Activated naive CD8-positive, alpha-beta T cell treated with anti-CD3 and anti-CD28 coated beads, Interleukin-2, amount 10 ng/mL, durations not matched to agents 7 days and 5 days (primary cell): ENCODE results near the gene PARD3. TPM values are rescaled to one million over a fixed set of nuclear protein-coding genes. Genes with fewer than 3 reads are reported as not detected.
"Not testable (repeated sequence)": the region's sequence is repeated elsewhere in the genome, so short reads cannot be mapped to it uniquely, and the experiment has no call there.

Source experiments
- ATAC-seq: fragments of 150-1000 bp; cut with Tn5 transposase; one replicate; pipeline ENCODE4 v1.10.0; 2021; ENCODE audit warnings: low read depth, moderate library complexity
- POLR2A ChIA-PET: fragments of 350-600 bp; sonication (Branson Sonifier 250); formaldehyde crosslinking; loops from one replicate; lab custom pipeline; 2021; ENCODE audit warnings: antibody characterized with exemption; lab: Charles Lee
- DNase-seq: peaks from one replicate; pipeline ENCODE4 v3.0.0; 2021
- H3K27ac Mint-ChIP-seq: one replicate; pipeline ENCODE4 v1.8.0; 2022; ENCODE audit warnings: mild to moderate bottlenecking, mixed read lengths
- H3K27me3 Mint-ChIP-seq: one replicate; pipeline ENCODE4 v1.8.0; 2022; ENCODE audit warnings: mild to moderate bottlenecking, moderate library complexity, mixed read lengths
- H3K36me3 Mint-ChIP-seq: one replicate; pipeline ENCODE4 v1.8.0; 2021; ENCODE audit warnings: mild to moderate bottlenecking, mixed read lengths
- H3K4me1 Mint-ChIP-seq: one replicate; pipeline ENCODE4 v1.8.0; 2021; ENCODE audit warnings: mixed read lengths
- H3K4me3 Mint-ChIP-seq: one replicate; pipeline ENCODE4 v1.8.0; 2022; ENCODE audit warnings: mild to moderate bottlenecking, moderate library complexity, mixed read lengths
- H3K9me3 Mint-ChIP-seq: one replicate; pipeline ENCODE4 v1.8.0; 2021; ENCODE audit warnings: mixed read lengths
- total RNA-seq, 2 experiments: library from RNA; stranded (reverse); gene quantifications; one replicate each; pipeline ENCODE4 v1.2.3, GENCODE V29; 2021

Gene PARD3
- total RNA-seq, 2 experiments from 2014 or later: 0.48 to 0.55 TPM

- Mint-ChIP-seq H3K27me3 (peaks cover 5% of the 10 kb centered on the region), H3K36me3 (no peaks in the 10 kb centered on the region), H3K9me3 (no peaks in the 10 kb centered on the region), H3K4me3 (no peak overlapping the region), H3K27ac (no peak overlapping the region), H3K4me1 (peaks cover 5% of the 10 kb centered on the region)
- no peak for ATAC-seq
- no peak for DNase-seq
- POLR2A ChIA-PET: no interaction called here
Measured at GRCh38 chr10:34762603-34763299, 52.3 kb downstream of the PARD3 start.

- H3K27ac Mint-ChIP-seq: no peak overlapping the region
- no peaks in the 10 kb centered on the region for H3K36me3 Mint-ChIP-seq
- ATAC-seq: no peak
- DNase-seq: no peak
- H3K27me3 Mint-ChIP-seq: peaks cover 5% of the 10 kb centered on the region
- H3K4me1 Mint-ChIP-seq: peaks cover 5% of the 10 kb centered on the region
- POLR2A ChIA-PET: no interaction called here
- no peak overlapping the region for H3K4me3 Mint-ChIP-seq
- H3K9me3 Mint-ChIP-seq: no peaks in the 10 kb centered on the region
Measured at GRCh38 chr10:34762156-34762555, 52.9 kb downstream of the PARD3 start.

- POLR2A ChIA-PET: no interaction called here
- H3K4me1 Mint-ChIP-seq: peaks cover 5% of the 10 kb centered on the region
- ATAC-seq: no peak
- no peaks in the 10 kb centered on the region for H3K9me3 Mint-ChIP-seq
- H3K27me3 Mint-ChIP-seq: peaks cover 5% of the 10 kb centered on the region
- H3K36me3 Mint-ChIP-seq: no peaks in the 10 kb centered on the region
- no peak overlapping the region for H3K4me3 Mint-ChIP-seq
- no peak for DNase-seq
- no peak overlapping the region for H3K27ac Mint-ChIP-seq
Measured at GRCh38 chr10:34761453-34761852, 53.6 kb downstream of the PARD3 start.

GRCh38 chr10:34760606-34761005 is 54.5 kb downstream of the PARD3 start:
- Mint-ChIP-seq H3K36me3 (no peaks in the 10 kb centered on the region), H3K4me1 (peaks cover 5% of the 10 kb centered on the region), H3K4me3 (no peak overlapping the region), H3K27me3 (peaks cover 5% of the 10 kb centered on the region), H3K9me3 (no peaks in the 10 kb centered on the region), H3K27ac (no peak overlapping the region)
- POLR2A ChIA-PET: no interaction called here
- DNase-seq (no peak), ATAC-seq (no peak)

- no peaks in the 10 kb centered on the region for H3K36me3 Mint-ChIP-seq
Measured at GRCh38 chr10:34759837-34760215, 55.3 kb downstream of the PARD3 start.

GRCh38 chr10:34759161-34759836 is 55.8 kb downstream of the PARD3 start:
- Mint-ChIP-seq H3K4me1 (peaks cover 5% of the 10 kb centered on the region), H3K36me3 (no peaks in the 10 kb centered on the region), H3K27me3 (peaks cover 5% of the 10 kb centered on the region), H3K27ac (no peak overlapping the region), H3K4me3 (no peak overlapping the region), H3K9me3 (no peaks in the 10 kb centered on the region)
- POLR2A ChIA-PET: no interaction called here
- ATAC-seq: no peak
- no peak for DNase-seq

More at GRCh38 chr10:34759837-34760215, 55.3 kb downstream of the PARD3 start:
- Mint-ChIP-seq H3K9me3 (no peaks in the 10 kb centered on the region), H3K27me3 (peaks cover 5% of the 10 kb centered on the region), H3K27ac (no peak overlapping the region), H3K4me3 (no peak overlapping the region), H3K4me1 (peaks cover 5% of the 10 kb centered on the region)
- POLR2A ChIA-PET: no interaction called here
- no peak for ATAC-seq
- DNase-seq: no peak

GRCh38 chr10:34758447-34758996 is 56.6 kb downstream of the PARD3 start:
- ATAC-seq (no peak), DNase-seq (no peak)
- Mint-ChIP-seq H3K9me3 (no peaks in the 10 kb centered on the region), H3K4me1 (peaks cover 5% of the 10 kb centered on the region), H3K27me3 (peaks cover 3% of the 10 kb centered on the region), H3K4me3 (no peak overlapping the region), H3K36me3 (no peaks in the 10 kb centered on the region), H3K27ac (no peak overlapping the region)
- POLR2A ChIA-PET: no interaction called here

- Mint-ChIP-seq H3K27ac (no peak overlapping the region), H3K36me3 (no peaks in the 10 kb centered on the region), H3K9me3 (no peaks in the 10 kb centered on the region), H3K4me1 (peaks cover 5% of the 10 kb centered on the region), H3K4me3 (no peak overlapping the region), H3K27me3 (peaks cover 3% of the 10 kb centered on the region)
- ATAC-seq: no peak
- POLR2A ChIA-PET: no interaction called here
- no peak for DNase-seq
Measured at GRCh38 chr10:34757933-34758332, 57.2 kb downstream of the PARD3 start.

- H3K4me3 Mint-ChIP-seq, H3K27me3 Mint-ChIP-seq, DNase-seq, H3K27ac Mint-ChIP-seq, H3K9me3 Mint-ChIP-seq, H3K4me1 Mint-ChIP-seq, POLR2A ChIA-PET, ATAC-seq, H3K36me3 Mint-ChIP-seq: not testable (repeated sequence)
Measured at GRCh38 chr10:34757181-34757580, 57.9 kb downstream of the PARD3 start.

- H3K9me3 Mint-ChIP-seq: no peaks in the 10 kb centered on the region
- peaks cover 3% of the 10 kb centered on the region for H3K27me3 Mint-ChIP-seq
- ATAC-seq: no peak
- POLR2A ChIA-PET: no interaction called here
- no peak for DNase-seq
- peaks cover 5% of the 10 kb centered on the region for H3K4me1 Mint-ChIP-seq
- no peak overlapping the region for H3K27ac Mint-ChIP-seq
- no peaks in the 10 kb centered on the region for H3K36me3 Mint-ChIP-seq
- H3K4me3 Mint-ChIP-seq: no peak overlapping the region
Measured at GRCh38 chr10:34756584-34756983, 58.5 kb downstream of the PARD3 start.

GRCh38 chr10:34753014-34753757 is 61.9 kb downstream of the PARD3 start:
- H3K9me3 Mint-ChIP-seq: no peaks in the 10 kb centered on the region
- ATAC-seq (no peak), DNase-seq (no peak)
- no peaks in the 10 kb centered on the region for H3K36me3 Mint-ChIP-seq
- no peak overlapping the region for H3K27ac Mint-ChIP-seq
- H3K27me3 Mint-ChIP-seq: peaks cover 3% of the 10 kb centered on the region
- POLR2A ChIA-PET: no interaction called here
- no peak overlapping the region for H3K4me3 Mint-ChIP-seq
- no peaks in the 10 kb centered on the region for H3K4me1 Mint-ChIP-seq

GRCh38 chr10:34751272-34751671 is 63.8 kb downstream of the PARD3 start:
- POLR2A ChIA-PET: no interaction called here
- H3K9me3 Mint-ChIP-seq: no peaks in the 10 kb centered on the region
- DNase-seq (no peak), ATAC-seq (no peak)
- H3K4me3 Mint-ChIP-seq: no peak overlapping the region
- no peaks in the 10 kb centered on the region for H3K36me3 Mint-ChIP-seq
- no peaks in the 10 kb centered on the region for H3K4me1 Mint-ChIP-seq
- peaks cover 9% of the 10 kb centered on the region for H3K27me3 Mint-ChIP-seq
- H3K27ac Mint-ChIP-seq: no peak overlapping the region

- H3K36me3 Mint-ChIP-seq, ATAC-seq, H3K27ac Mint-ChIP-seq, H3K4me3 Mint-ChIP-seq, DNase-seq, H3K4me1 Mint-ChIP-seq, POLR2A ChIA-PET, H3K9me3 Mint-ChIP-seq, H3K27me3 Mint-ChIP-seq: not testable (repeated sequence)
Measured at GRCh38 chr10:34750795-34751194, 64.3 kb downstream of the PARD3 start.
